ENCODE measurements around the gene ATG3. TPM values are rescaled to one million over a fixed set of nuclear protein-coding genes. Genes with fewer than 3 reads are reported as not detected.

ATG3 gene
- total and polyA plus RNA-seq, 2 of the 8 experiments (the other 6 are each of a cell fraction or from before 2014, with no cell fraction given) = 27.3 to 55.3 TPM

GRCh38 chr3:112560721-112561483, 860 bp downstream of the ATG3 start (continued):
- TF ChIP-seq, protein P1, sequence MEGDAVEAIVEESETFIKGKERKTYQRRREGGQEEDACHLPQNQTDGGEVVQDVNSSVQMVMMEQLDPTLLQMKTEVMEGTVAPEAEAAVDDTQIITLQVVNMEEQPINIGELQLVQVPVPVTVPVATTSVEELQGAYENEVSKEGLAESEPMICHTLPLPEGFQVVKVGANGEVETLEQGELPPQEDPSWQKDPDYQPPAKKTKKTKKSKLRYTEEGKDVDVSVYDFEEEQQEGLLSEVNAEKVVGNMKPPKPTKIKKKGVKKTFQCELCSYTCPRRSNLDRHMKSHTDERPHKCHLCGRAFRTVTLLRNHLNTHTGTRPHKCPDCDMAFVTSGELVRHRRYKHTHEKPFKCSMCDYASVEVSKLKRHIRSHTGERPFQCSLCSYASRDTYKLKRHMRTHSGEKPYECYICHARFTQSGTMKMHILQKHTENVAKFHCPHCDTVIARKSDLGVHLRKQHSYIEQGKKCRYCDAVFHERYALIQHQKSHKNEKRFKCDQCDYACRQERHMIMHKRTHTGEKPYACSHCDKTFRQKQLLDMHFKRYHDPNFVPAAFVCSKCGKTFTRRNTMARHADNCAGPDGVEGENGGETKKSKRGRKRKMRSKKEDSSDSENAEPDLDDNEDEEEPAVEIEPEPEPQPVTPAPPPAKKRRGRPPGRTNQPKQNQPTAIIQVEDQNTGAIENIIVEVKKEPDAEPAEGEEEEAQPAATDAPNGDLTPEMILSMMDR (IDR thresholded peaks at IDR 0.05; ENCODE audit: control extremely low read depth in 1 of 3, insufficient read depth in 1 of 3, low read depth in 1 of 3, low read length in 3 of 3) = no peak
